ENCODE results near the gene PTTG1IP. TPM values are rescaled to one million over a fixed set of nuclear protein-coding genes. Genes with fewer than 3 reads are reported as not detected.

PTTG1IP gene
- total and polyA plus RNA-seq, 2 of the 13 experiments (the other 11 are each of a cell fraction or from before 2014, with no cell fraction given), result 161 to 700 TPM

GRCh38 chr21:44912158-44912473 lies 38.6 kb upstream of the PTTG1IP start:
- FAIRE-seq, result no peak
- Histone ChIP-seq H3K4me2 (ENCODE audit: low read depth, low read length) (peak overlapping the region; percentile 100), H3K79me2 (ENCODE audit: insufficient read depth, low read length) (no peaks in the 10 kb centered on the region), H3K4me1 (ENCODE audit: insufficient read depth, low read length) (peaks cover 92% of the 10 kb centered on the region), H3K9me3 (ENCODE audit: low read length) (no peaks in the 10 kb centered on the region), H3K27me3 (ENCODE audit: control insufficient read depth in 1 of 2, insufficient read depth in 2 of 2, low read length in 2 of 2) (no peaks in the 10 kb centered on the region), H3K4me3 (replicated peaks in 1 of 3; ENCODE audit: insufficient read depth in 1 of 3, low read depth in 2 of 3, low read length in 3 of 3) (peak overlapping the region; percentile 58 to 80 (median 65)), H4K20me1 (ENCODE audit: insufficient read depth, low read length) (no peaks in the 10 kb centered on the region), H3K36me3 (replicated peaks in 1 of 2; ENCODE audit: control insufficient read depth in 1 of 2, insufficient read depth in 2 of 2, low read length in 2 of 2) (no peaks in the 10 kb centered on the region), H2AFZ (ENCODE audit: low read length) (no peak overlapping the region), H3K9ac (ENCODE audit: insufficient read depth, low read depth, low read length) (peak overlapping the region; percentile 86), H3K27ac (ENCODE audit: extremely low read length, insufficient read depth, low read length) (peak overlapping the region; percentile 94)
- in situ Hi-C loops (cut with HindIII; ENCODE audit: extremely low pct_ligation_motif_present, low pct_unique_long_range_greater_than_20kb), result loop anchor here (5.0 kb wide), 2 partner anchors 65 to 110 kb away; partner anchors contain the start of gene UBE2G2
- ChIA-PET POLR2A (interaction anchor here (1.0 to 5.8 kb wide), 9 partner anchors 15 to 559 kb away, joined by 3 to 50 read pairs (median 13); partner anchors contain the start of genes PTTG1IP and UBE2G2), CTCF (ENCODE audit: low intra/inter-chr PET ratio, low total read pairs) (interaction anchor here (1.4 to 1.8 kb wide), 2 partner anchors 19 to 112 kb away, joined by 7 to 8 read pairs; no protein-coding TSS in a partner anchor)
- 0% methylated on average over 1 of the region's 8 CpGs for WGBS (ENCODE audit: low lambda C conversion rate)
- peak; percentile 11 for ATAC-seq
- DNase-seq (ENCODE audit: low spot score), result no peak
- TSS peak; percentile 90 for BruUV-seq (replicated peaks)
- intact Hi-C loops (cut with micrococcal nuclease; ENCODE audit: unreplicated experiment), result loop anchor here (1.0 to 10.0 kb wide), 3 partner anchors 42 to 110 kb away; partner anchors contain the start of gene UBE2G2
- TF ChIP-seq HCFC1 (IDR thresholded peaks at IDR 0.05; ENCODE audit: low read depth, low read length) (no peak), ZNF121 (CRISPR knock-in tag; IDR thresholded peaks at IDR 0.05) (0 out of 2 replicates have a peak, but pooled peaks have one; percentile 3), ELF4 (CRISPR knock-in tag; IDR thresholded peaks at IDR 0.05; ENCODE audit: borderline replicate concordance) (peak; percentile 31; the same call in 1 of the 2 replicates), ZMYM3 (CRISPR knock-in tag; IDR thresholded peaks at IDR 0.05) (no peak), POLR2G (IDR thresholded peaks at IDR 0.05; ENCODE audit: low read depth, low read length) (peak; percentile 5; the same call in 1 of the 2 replicates), ZNF552 (CRISPR knock-in tag; IDR thresholded peaks at IDR 0.05; ENCODE audit: borderline replicate concordance) (no peak), ZNF567 (CRISPR knock-in tag; IDR thresholded peaks at IDR 0.05; ENCODE audit: borderline replicate concordance) (peak; percentile 14; the same call in 1 of the 2 replicates), AGO2 (optimal IDR thresholded peaks at IDR 0.05; ENCODE audit: low read depth, low read length) (peak; percentile 22), ZNF225 (CRISPR knock-in tag; IDR thresholded peaks at IDR 0.05) (peak; percentile 4; the same call in 1 of the 2 replicates), ZNF879 (CRISPR knock-in tag; IDR thresholded peaks at IDR 0.05) (0 out of 2 replicates have a peak, but pooled peaks have one; percentile 46), THYN1 (CRISPR knock-in tag; IDR thresholded peaks at IDR 0.05; ENCODE audit: borderline replicate concordance, low read depth) (0 out of 2 replicates have a peak, but pooled peaks have one; percentile 28), ZFY (CRISPR knock-in tag; IDR thresholded peaks at IDR 0.05) (peak; percentile 20), ZBTB43 (CRISPR knock-in tag; conservative IDR thresholded peaks at IDR 0.05) (0 out of 2 replicates have a peak, but pooled peaks have one; percentile 1), ZNF772 (CRISPR knock-in tag; IDR thresholded peaks at IDR 0.05) (peak; percentile 4; the same call in 1 of the 2 replicates), TBX2 (CRISPR knock-in tag; IDR thresholded peaks at IDR 0.05; ENCODE audit: borderline replicate concordance) (peak; percentile 8), ZFX (CRISPR knock-in tag; IDR thresholded peaks at IDR 0.05; ENCODE audit: low read depth) (peak; percentile 27), ZNF737 (CRISPR knock-in tag; IDR thresholded peaks at IDR 0.05; ENCODE audit: borderline replicate concordance) (no peak), EED (CRISPR knock-in tag; IDR thresholded peaks at IDR 0.05) (0 out of 2 replicates have a peak, but pooled peaks have one; percentile 55)
- TF ChIP-seq, protein P1, sequence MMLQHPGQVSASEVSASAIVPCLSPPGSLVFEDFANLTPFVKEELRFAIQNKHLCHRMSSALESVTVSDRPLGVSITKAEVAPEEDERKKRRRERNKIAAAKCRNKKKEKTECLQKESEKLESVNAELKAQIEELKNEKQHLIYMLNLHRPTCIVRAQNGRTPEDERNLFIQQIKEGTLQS (CRISPR knock-in tag; IDR thresholded peaks at IDR 0.05), result no peak

Measured in HepG2 (cell line).